Measurements from ENCODE around the gene CRADD. TPM values are rescaled to one million over a fixed set of nuclear protein-coding genes. Genes with fewer than 3 reads are reported as not detected.
"Not testable (repeated sequence)": the region's sequence is repeated elsewhere in the genome, so short reads cannot be mapped to it uniquely, and the experiment has no call there.

The CRADD gene
- total RNA-seq, 2 experiments from 2014 or later: 7.0 to 11.3 TPM

DNA sequence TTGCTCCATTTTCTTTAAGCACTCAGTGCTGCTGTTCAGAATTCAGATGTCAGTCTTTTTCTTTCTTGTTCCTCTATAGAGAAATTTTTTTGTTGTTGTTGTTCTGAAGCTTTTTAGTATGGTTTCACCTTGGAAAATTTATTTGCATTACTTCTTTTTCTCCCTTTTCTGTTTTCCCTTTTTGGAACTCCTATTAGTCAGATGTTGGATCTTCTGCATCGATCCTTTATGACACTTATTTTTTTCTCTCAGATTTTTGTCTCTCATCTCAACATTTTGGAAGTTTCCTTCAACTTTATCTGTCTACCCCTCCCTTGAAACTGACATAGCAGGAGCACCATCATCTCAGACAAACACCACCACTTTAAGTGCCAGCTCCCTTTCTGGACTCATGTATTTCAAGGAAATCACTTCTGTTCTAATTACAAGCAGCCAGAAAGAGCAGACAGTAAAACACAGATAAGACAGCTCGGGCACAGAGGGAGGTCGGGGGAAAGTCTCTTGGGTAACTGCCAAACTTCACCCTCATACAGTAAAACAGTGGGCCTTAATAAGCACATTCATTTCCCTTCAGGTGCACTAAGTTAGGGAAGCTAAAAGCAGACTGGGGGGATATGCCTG lies 248.5 kb downstream of the CRADD start:
- peaks cover 10% of the 10 kb centered on the region for H3K9me3 Mint-ChIP-seq
- no peaks in the 10 kb centered on the region for H3K36me3 Mint-ChIP-seq (ENCODE audit: low read depth)
- no peak for ATAC-seq
- intact Hi-C loops (cut with micrococcal nuclease): no loop called here
- H3K4me3 Mint-ChIP-seq: no peak overlapping the region
- ChIA-PET POLR2A (interaction anchor here (0.6 kb wide), 1 partner anchor 69 kb away, joined by 3 read pairs; no protein-coding TSS in a partner anchor), CTCF (no interaction called here)
- no peak overlapping the region for H3K27ac Mint-ChIP-seq
- TF ChIP-seq, protein P1, sequence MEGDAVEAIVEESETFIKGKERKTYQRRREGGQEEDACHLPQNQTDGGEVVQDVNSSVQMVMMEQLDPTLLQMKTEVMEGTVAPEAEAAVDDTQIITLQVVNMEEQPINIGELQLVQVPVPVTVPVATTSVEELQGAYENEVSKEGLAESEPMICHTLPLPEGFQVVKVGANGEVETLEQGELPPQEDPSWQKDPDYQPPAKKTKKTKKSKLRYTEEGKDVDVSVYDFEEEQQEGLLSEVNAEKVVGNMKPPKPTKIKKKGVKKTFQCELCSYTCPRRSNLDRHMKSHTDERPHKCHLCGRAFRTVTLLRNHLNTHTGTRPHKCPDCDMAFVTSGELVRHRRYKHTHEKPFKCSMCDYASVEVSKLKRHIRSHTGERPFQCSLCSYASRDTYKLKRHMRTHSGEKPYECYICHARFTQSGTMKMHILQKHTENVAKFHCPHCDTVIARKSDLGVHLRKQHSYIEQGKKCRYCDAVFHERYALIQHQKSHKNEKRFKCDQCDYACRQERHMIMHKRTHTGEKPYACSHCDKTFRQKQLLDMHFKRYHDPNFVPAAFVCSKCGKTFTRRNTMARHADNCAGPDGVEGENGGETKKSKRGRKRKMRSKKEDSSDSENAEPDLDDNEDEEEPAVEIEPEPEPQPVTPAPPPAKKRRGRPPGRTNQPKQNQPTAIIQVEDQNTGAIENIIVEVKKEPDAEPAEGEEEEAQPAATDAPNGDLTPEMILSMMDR (IDR thresholded peaks at IDR 0.05): no peak
- no peaks in the 10 kb centered on the region for H3K27me3 Mint-ChIP-seq
- DNase-seq: no peak
- no peaks in the 10 kb centered on the region for H3K4me1 Mint-ChIP-seq (ENCODE audit: low read depth)

DNA sequence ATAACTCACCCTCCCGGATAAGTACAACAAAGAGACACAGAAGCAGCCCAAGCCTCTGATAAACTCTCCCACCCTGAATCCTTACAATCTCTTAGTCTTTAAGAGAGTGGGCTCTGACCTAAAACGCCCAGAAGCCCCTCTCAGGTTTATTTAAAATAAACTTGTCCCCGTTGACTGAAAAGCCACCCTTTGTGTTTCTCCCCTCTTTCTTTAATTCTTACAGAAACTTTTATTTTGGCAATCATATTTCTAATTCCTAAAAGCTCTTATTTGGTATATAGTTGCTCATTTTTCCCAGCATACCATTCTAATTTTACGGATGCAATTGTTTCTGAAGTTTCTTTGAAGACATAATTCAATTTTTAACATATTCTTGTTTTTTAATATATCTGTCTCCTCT lies 249.1 kb downstream of the CRADD start:
- ChIA-PET CTCF (no interaction called here), POLR2A (interaction anchor here (0.6 kb wide), 1 partner anchor 69 kb away, joined by 3 read pairs; no protein-coding TSS in a partner anchor)
- DNase-seq (no peak), ATAC-seq (no peak)
- Mint-ChIP-seq H3K36me3 (ENCODE audit: low read depth) (no peaks in the 10 kb centered on the region), H3K27me3 (no peaks in the 10 kb centered on the region), H3K4me3 (no peak overlapping the region), H3K27ac (no peak overlapping the region), H3K9me3 (peaks cover 10% of the 10 kb centered on the region), H3K4me1 (ENCODE audit: low read depth) (no peaks in the 10 kb centered on the region)
- TF ChIP-seq, protein P1 (IDR thresholded peaks at IDR 0.05): no peak
- intact Hi-C loops (cut with micrococcal nuclease): no loop called here

DNA sequence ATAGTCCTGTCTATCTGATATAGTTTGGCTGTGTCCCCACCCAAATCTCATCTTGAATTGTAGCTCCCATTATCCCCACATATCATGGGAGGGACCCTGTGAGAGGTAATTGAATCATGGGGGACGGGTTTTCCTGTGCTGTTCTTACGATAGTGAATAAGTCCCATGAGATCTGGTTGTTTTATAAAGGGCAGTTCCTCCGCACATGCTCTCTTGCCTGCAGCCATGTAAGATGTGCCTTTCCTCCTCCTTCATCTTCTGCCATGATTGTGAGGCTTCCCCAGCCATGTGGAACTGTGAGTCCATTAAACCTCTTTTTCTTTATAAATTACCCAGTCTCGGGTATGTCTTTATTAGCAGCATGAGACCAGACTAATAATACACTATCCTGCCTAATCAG lies 251.9 kb downstream of the CRADD start:
- peaks cover 10% of the 10 kb centered on the region for H3K9me3 Mint-ChIP-seq
- H3K4me3 Mint-ChIP-seq; DNase-seq; H3K36me3 Mint-ChIP-seq (ENCODE audit: low read depth); ATAC-seq; POLR2A ChIA-PET; H3K4me1 Mint-ChIP-seq (ENCODE audit: low read depth); CTCF ChIA-PET; H3K27me3 Mint-ChIP-seq; intact Hi-C loops (cut with micrococcal nuclease); H3K27ac Mint-ChIP-seq: not testable (repeated sequence)

DNA sequence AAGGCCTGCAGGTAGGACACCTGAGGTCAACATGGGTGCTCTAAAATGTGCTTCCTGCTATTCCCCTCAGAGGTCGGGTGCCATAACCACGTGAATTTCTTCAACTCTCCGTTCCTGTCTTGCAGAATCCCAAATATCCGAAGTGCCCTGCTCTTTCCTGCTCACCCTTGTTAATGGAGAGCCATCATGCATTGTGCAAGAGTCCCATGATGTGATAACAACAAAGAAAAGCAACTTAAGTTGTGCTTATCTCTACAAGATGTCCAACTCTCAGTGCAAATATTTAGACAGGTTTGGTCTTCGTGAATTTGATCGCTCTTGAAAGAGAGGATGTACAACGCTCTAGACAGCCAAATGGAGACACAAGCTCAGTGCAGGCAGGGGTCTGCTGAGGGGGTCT lies 260.6 kb downstream of the CRADD start:
- no peak for ATAC-seq
- H3K4me3 Mint-ChIP-seq: no peak overlapping the region

DNA sequence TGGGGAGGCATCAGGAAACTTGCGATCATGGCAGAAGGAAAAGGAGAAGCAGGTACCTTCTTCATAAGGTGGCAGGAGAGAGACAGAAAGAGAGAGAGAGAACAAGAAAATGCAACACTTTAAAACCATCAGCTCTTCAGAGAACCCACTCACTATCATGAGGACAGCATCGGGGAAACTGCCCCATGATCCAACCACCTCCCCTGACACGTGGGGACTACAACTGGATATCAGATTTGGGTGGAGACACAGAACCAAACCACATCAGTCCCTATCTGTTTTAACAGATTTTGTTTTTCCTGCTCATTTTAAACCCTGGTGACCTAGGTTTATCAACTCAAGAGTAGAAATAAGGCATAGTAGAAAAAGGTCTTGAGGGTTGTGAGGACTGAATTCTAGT lies 261.1 kb downstream of the CRADD start:
- H3K27me3 Mint-ChIP-seq: no peaks in the 10 kb centered on the region
- H3K9me3 Mint-ChIP-seq: peaks cover 6% of the 10 kb centered on the region
- no peaks in the 10 kb centered on the region for H3K4me1 Mint-ChIP-seq (ENCODE audit: low read depth)
- no peak overlapping the region for H3K4me3 Mint-ChIP-seq
- no peak for DNase-seq
- H3K27ac Mint-ChIP-seq: no peak overlapping the region
- TF ChIP-seq, protein P1 (IDR thresholded peaks at IDR 0.05): no peak
- intact Hi-C loops (cut with micrococcal nuclease): no loop called here
- ChIA-PET POLR2A (no interaction called here), CTCF (no interaction called here)
- no peaks in the 10 kb centered on the region for H3K36me3 Mint-ChIP-seq (ENCODE audit: low read depth)
- ATAC-seq: no peak

More for the DNA sequence above, 260.6 kb downstream of the CRADD start:
- intact Hi-C loops (cut with micrococcal nuclease): no loop called here
- ChIA-PET CTCF (no interaction called here), POLR2A (no interaction called here)
- TF ChIP-seq, protein P1 (IDR thresholded peaks at IDR 0.05): no peak
- Mint-ChIP-seq H3K27ac (no peak overlapping the region), H3K36me3 (ENCODE audit: low read depth) (no peaks in the 10 kb centered on the region), H3K4me1 (ENCODE audit: low read depth) (no peaks in the 10 kb centered on the region), H3K27me3 (no peaks in the 10 kb centered on the region), H3K9me3 (peaks cover 6% of the 10 kb centered on the region)
- no peak for DNase-seq
